ENCODE measurements around the gene NPAS4.

DNA sequence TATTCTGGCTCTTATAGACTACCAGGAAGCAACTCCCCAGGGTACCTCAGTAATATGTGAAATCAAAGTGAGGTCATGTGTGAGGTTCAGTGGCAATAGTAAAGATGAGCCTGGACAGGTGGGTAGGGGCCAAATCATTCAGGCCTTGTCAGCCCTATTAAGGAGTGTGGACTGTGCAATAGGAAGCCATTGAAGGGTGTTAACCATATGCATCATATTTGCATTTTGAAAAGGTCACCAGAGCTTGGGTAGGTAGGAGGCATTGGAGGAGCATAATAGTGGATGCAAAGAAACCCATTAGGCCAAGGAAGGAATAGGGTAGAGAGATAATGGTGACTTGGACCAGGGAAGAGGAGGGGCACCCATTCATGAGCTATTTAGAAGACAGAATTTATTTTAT, 26.2 kb downstream of the NPAS4 start:
- no peak for TF ChIP-seq EZH2phosphoT487 (IDR thresholded peaks at IDR 0.05; ENCODE audit: borderline replicate concordance)
- TF ChIP-seq, protein P1, sequence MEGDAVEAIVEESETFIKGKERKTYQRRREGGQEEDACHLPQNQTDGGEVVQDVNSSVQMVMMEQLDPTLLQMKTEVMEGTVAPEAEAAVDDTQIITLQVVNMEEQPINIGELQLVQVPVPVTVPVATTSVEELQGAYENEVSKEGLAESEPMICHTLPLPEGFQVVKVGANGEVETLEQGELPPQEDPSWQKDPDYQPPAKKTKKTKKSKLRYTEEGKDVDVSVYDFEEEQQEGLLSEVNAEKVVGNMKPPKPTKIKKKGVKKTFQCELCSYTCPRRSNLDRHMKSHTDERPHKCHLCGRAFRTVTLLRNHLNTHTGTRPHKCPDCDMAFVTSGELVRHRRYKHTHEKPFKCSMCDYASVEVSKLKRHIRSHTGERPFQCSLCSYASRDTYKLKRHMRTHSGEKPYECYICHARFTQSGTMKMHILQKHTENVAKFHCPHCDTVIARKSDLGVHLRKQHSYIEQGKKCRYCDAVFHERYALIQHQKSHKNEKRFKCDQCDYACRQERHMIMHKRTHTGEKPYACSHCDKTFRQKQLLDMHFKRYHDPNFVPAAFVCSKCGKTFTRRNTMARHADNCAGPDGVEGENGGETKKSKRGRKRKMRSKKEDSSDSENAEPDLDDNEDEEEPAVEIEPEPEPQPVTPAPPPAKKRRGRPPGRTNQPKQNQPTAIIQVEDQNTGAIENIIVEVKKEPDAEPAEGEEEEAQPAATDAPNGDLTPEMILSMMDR (conservative IDR thresholded peaks at IDR 0.05; ENCODE audit: low read length): no peak
